Measurements from ENCODE around the gene MLANA.

MLANA gene

DNA sequence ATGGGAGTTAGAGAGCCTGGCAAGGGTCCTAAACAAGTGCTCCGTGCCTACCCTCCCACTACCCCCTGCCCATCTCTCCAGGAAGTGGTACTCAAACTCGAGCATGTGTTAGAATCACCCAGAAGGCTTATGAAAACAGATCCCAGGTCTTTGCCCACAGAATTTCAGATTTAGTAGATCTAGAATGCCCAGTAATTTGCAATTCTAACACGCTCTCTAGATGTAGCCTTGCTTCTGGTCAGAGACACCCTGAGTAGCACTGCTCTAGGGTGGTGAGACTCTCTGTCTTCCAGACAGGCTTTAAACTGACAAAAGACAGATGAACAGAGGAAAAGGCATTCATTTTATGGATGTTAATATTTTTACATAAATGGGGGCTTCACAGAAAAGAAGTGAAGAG lies 37.1 kb upstream of the MLANA start:
- TF ChIP-seq, protein P1, sequence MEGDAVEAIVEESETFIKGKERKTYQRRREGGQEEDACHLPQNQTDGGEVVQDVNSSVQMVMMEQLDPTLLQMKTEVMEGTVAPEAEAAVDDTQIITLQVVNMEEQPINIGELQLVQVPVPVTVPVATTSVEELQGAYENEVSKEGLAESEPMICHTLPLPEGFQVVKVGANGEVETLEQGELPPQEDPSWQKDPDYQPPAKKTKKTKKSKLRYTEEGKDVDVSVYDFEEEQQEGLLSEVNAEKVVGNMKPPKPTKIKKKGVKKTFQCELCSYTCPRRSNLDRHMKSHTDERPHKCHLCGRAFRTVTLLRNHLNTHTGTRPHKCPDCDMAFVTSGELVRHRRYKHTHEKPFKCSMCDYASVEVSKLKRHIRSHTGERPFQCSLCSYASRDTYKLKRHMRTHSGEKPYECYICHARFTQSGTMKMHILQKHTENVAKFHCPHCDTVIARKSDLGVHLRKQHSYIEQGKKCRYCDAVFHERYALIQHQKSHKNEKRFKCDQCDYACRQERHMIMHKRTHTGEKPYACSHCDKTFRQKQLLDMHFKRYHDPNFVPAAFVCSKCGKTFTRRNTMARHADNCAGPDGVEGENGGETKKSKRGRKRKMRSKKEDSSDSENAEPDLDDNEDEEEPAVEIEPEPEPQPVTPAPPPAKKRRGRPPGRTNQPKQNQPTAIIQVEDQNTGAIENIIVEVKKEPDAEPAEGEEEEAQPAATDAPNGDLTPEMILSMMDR (IDR thresholded peaks at IDR 0.05; ENCODE audit: low read depth, low read length, missing control alignments), result no peak

DNA sequence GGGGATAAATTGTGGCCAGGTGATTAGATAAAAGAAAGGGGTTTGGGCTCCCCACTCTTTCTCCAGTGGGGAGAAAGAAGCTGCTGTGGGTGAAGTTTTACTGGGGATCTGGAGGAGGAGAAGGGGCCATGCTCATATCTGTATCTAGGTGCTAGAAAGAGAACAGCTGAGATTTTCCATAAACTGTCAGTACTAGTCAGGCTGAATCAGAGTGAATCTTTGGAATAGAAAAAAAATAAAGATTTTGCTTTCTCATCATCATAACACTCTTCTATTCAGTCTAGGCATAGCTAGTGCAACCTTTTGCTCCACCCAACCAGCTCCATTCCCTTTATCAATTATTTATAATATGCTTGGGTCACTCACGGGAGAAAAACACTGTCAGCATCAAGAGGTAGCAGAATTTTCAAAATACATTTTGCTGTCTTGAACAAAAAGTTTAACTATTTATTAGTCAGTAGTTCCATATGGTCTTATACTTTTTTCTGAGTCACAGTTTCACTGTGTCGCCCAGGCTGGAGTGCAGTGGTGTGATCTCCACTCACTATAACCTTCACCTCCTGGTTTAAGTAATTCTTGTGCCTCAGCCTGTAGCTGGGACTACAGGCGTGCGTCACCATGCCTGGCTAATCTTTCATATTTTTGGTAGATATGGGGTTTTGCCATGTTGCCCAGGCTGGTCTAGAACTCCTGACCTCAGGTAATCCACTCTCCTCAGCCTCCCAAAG lies 36.5 kb upstream of the MLANA start:
- H3K27ac ChIP-seq, result no peak overlapping the region
- no peak for DNase-seq
- H3K4me3 ChIP-seq (ENCODE audit: low read depth, low read length), result no peak overlapping the region
- TF ChIP-seq, protein P1 (IDR thresholded peaks at IDR 0.05; ENCODE audit: low read depth, low read length, missing control alignments), result no peak
- in situ Hi-C loops (cut with HindIII; ENCODE audit: low pct_ligation_motif_present, low sequenced_read_pairs), result no loop called here
- peaks cover 3% of the 10 kb centered on the region for H3K27me3 ChIP-seq (replicated peaks)
- no peaks in the 10 kb centered on the region for H3K36me3 ChIP-seq (replicated peaks)

More for the DNA sequence above, 37.1 kb upstream of the MLANA start:
- H3K4me3 ChIP-seq (ENCODE audit: low read depth, low read length), result no peak overlapping the region
- no peaks in the 10 kb centered on the region for H3K36me3 ChIP-seq (replicated peaks)
- H3K27me3 ChIP-seq (replicated peaks), result peaks cover 3% of the 10 kb centered on the region
- no peak overlapping the region for H3K27ac ChIP-seq
- DNase-seq, result no peak
- in situ Hi-C loops (cut with HindIII; ENCODE audit: low pct_ligation_motif_present, low sequenced_read_pairs), result no loop called here

DNA sequence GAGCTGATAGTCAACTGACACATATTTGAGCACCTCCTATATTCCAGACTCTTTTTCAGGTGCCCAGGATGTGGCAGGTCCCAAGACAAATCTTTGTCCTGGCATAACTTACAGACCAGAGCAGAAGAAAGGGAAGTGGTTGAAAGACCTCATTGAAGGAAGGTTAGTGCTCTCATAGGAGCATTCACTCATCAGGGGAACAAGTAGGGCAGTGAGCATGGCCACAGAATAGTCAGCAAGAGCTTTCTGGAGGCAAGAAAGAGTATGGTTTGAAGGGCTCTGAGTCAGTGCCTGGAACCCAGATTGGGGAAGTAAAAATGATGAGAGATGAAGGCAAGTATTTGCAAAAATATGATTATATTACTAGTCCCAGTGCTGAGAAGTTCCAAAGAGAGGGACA lies 32.8 kb upstream of the MLANA start:
- no peaks in the 10 kb centered on the region for H3K36me3 ChIP-seq (replicated peaks)
- no peak overlapping the region for H3K4me3 ChIP-seq (ENCODE audit: low read depth, low read length)
- in situ Hi-C loops (cut with HindIII; ENCODE audit: low pct_ligation_motif_present, low sequenced_read_pairs), result no loop called here
- H3K27ac ChIP-seq, result no peak overlapping the region
- TF ChIP-seq, protein P1 (IDR thresholded peaks at IDR 0.05; ENCODE audit: low read depth, low read length, missing control alignments), result no peak
- no peak for DNase-seq
- peaks cover 3% of the 10 kb centered on the region for H3K27me3 ChIP-seq (replicated peaks)

DNA sequence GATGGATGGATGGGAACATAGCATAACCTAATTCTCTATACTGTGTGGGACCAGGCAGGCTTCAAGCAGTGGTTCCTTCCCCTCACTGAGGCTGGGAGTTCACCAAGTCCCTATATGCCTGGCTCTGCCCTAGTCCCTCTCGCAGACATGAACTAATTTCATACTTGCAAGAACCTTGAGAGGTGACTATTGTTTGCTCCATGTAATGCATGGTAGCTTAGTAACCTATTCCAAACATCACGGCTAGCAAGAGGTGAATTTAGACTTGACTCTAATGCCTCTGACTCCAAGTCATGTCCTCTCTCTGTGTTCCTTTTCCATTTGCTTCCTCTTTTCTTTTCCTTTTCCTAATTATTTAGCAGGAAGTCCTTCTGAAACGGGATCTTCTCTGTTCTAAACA lies 31.9 kb upstream of the MLANA start:
- TF ChIP-seq, protein P1 (IDR thresholded peaks at IDR 0.05; ENCODE audit: low read depth, low read length, missing control alignments), result no peak
- H3K27ac ChIP-seq, result no peak overlapping the region
- in situ Hi-C loops (cut with HindIII; ENCODE audit: low pct_ligation_motif_present, low sequenced_read_pairs), result no loop called here
- H3K36me3 ChIP-seq (replicated peaks), result no peaks in the 10 kb centered on the region
- no peak for DNase-seq
- peaks cover 3% of the 10 kb centered on the region for H3K27me3 ChIP-seq (replicated peaks)
- no peak overlapping the region for H3K4me3 ChIP-seq (ENCODE audit: low read depth, low read length)

DNA sequence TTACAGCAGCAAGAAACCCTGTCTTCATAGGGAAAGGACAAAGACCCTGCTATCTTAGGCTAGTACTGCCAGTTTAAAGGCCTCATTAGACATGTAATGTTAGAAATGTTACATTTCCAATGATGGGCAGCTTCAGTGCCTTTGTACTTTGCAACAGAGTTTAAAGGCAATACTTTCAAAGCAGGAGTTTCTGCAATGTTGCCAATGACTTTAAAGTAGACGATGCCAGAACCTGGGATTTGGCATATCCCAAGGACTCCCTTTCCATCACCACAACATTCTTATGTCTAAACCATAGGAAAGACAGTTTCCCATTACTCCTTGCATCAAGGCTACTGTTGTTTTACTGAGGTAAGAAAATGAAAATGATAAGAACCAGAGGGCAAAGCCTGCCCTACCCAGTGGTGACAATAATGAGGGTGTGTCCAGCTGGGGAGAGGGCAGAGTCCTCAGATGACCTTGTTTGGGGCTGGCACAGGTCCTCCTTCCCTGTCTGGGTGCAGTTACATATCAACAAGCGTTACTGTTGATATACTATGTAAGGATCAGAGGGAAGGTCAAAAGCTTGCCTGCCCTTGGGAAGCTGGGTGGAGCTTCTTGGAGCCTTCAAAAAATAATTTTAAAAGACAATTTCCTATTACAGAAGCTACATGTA lies 27.5 kb upstream of the MLANA start:
- in situ Hi-C loops (cut with HindIII; ENCODE audit: low pct_ligation_motif_present, low sequenced_read_pairs), result no loop called here
- no peak overlapping the region for H3K27ac ChIP-seq
- H3K36me3 ChIP-seq (replicated peaks), result no peaks in the 10 kb centered on the region
- TF ChIP-seq, protein P1 (IDR thresholded peaks at IDR 0.05; ENCODE audit: low read depth, low read length, missing control alignments), result no peak
- no peak for DNase-seq
- peaks cover 3% of the 10 kb centered on the region for H3K27me3 ChIP-seq (replicated peaks)
- H3K4me3 ChIP-seq (ENCODE audit: low read depth, low read length), result no peak overlapping the region
